Esophagus muscularis mucosa (tissue), 4 donors: ENCODE data around the gene GRAMD2B. TPM values are rescaled to one million over a fixed set of nuclear protein-coding genes. Genes with fewer than 3 reads are reported as not detected.

ENCODE experiments used
- DNase-seq: peaks from one replicate; pipeline ENCODE4 v3.0.0-alpha.2; 2017; ENCODE audit errors: extremely low spot score
- H3K27ac ChIP-seq, 4 donors: fragments of 200-600 bp; sonication (generic); replicated peaks in 1 of 4; 1 replicate in 3 of 4; 2 replicates in 1 of 4; pipeline ENCODE4 v1.5.1; 2016 to 2019; ENCODE audit warnings: mild to moderate bottlenecking in 1 of 4
- H3K27me3 ChIP-seq, 4 donors: fragments of 200-600 bp; sonication (generic); one replicate each; pipeline versions ENCODE4 v1.5.1 to v1.6.0; 2016 to 2019
- H3K36me3 ChIP-seq, 4 donors: fragments of 200-600 bp; sonication (generic); one replicate each; pipeline ENCODE4 v1.5.1; 2016 to 2019
- H3K4me1 ChIP-seq, 4 donors: fragments of 200-600 bp; sonication (generic); one replicate each; pipeline ENCODE4 v1.5.1; 2016 to 2019
- H3K4me3 ChIP-seq, 4 donors: fragments of 200-600 bp; sonication (generic); 1 replicate in 2 of 4; 2 replicates in 2 of 4; pipeline ENCODE4 v1.5.1; 2016 to 2019; ENCODE audit warnings: mild to moderate bottlenecking in 4 of 4, moderate library complexity in 1 of 4
- H3K9me3 ChIP-seq, 4 donors: fragments of 200-600 bp; sonication (generic); 1 replicate in 3 of 4; 2 replicates in 1 of 4; pipeline ENCODE4 v1.5.1; 2016 to 2019
- EP300 ChIP-seq: sonication (generic); formaldehyde crosslinking; IDR thresholded peaks from one replicate; pipeline ENCODE4 v1.6.1; 2017; ENCODE audit warnings: antibody characterized with exemption
- POLR2A ChIP-seq: fragments of 450-650 bp; IDR thresholded peaks from one replicate; pipeline ENCODE4 v1.6.1; 2017; ENCODE audit warnings: antibody characterized with exemption, moderate library complexity, mild to moderate bottlenecking, low read depth
- POLR2AphosphoS5 ChIP-seq, 2 donors: sonication (generic); formaldehyde crosslinking; IDR thresholded peaks; one replicate each; pipeline ENCODE4 v1.6.1; 2017; ENCODE audit warnings: antibody characterized with exemption in 2 of 2
- WGBS: methylation state at CpG from one replicate; pipeline ENCODE4 v1.1.5; 2018; 5-methylcytosine and 5-hydroxymethylcytosine counted together
- intact Hi-C: fragments of 100-400 bp; cut with DNase I; formaldehyde crosslinking; loops from one replicate; pipeline ENCODE4 v1.15.1; 2023
- total RNA-seq, 4 donors: library from RNA; depleted of rRNA; stranded (reverse); fragments of >200 nt; gene quantifications; one replicate each; pipeline versions ENCODE4 v1.1.0 to v1.2.1, GENCODE V29; 2016
- TF ChIP-seq, protein P1 (sequence below), 3 experiments: fragments of 200-600 bp in 2 of 3; fragments of 450-650 bp in 1 of 3; sonication (generic) in 2 of 3; IDR thresholded peaks; one replicate each; pipeline ENCODE4 v1.5.1; 2017 to 2019; ENCODE audit warnings: antibody characterized with exemption in 3 of 3, mild to moderate bottlenecking in 2 of 3, moderate library complexity in 1 of 3

The GRAMD2B gene
- total RNA-seq, 4 donors from 2014 or later: 37.9 to 76.5 (median 49.4) TPM

DNA sequence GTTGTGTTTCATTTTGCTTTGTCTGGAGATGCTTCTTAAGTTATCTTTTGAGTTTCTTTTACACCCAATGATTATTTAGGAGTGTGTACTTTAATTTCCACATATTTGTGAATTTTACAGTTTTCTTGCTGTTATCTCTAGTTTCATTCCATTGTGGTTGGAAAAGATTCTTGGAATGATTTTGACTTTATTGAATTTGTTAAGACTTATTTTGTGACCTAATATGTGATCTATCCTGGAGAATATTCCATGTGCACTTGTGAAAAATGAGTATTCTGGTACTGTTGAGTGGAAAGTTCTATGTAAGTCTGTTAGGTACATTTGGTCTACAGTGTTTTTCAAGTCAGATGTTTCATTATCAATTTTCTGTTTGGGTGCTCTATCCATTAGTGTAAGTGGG lies 24.4 kb upstream of the GRAMD2B start:
- intact Hi-C loops: no loop called here
- no peak for DNase-seq
- TF ChIP-seq, protein P1, sequence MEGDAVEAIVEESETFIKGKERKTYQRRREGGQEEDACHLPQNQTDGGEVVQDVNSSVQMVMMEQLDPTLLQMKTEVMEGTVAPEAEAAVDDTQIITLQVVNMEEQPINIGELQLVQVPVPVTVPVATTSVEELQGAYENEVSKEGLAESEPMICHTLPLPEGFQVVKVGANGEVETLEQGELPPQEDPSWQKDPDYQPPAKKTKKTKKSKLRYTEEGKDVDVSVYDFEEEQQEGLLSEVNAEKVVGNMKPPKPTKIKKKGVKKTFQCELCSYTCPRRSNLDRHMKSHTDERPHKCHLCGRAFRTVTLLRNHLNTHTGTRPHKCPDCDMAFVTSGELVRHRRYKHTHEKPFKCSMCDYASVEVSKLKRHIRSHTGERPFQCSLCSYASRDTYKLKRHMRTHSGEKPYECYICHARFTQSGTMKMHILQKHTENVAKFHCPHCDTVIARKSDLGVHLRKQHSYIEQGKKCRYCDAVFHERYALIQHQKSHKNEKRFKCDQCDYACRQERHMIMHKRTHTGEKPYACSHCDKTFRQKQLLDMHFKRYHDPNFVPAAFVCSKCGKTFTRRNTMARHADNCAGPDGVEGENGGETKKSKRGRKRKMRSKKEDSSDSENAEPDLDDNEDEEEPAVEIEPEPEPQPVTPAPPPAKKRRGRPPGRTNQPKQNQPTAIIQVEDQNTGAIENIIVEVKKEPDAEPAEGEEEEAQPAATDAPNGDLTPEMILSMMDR (IDR thresholded peaks at IDR 0.05): no peak
- TF ChIP-seq EP300: no peak
- no peak for TF ChIP-seq POLR2AphosphoS5 (IDR thresholded peaks at IDR 0.05)
- no peak for TF ChIP-seq POLR2A
- Histone ChIP-seq H3K4me1 (peaks cover 0 to 31% (median 19%) of the 10 kb centered on the region in 4 donors), H3K27ac (no peak overlapping the region), H3K9me3 (peaks cover 0 to 17% (median 7%) of the 10 kb centered on the region in 4 donors), H3K4me3 (no peak overlapping the region), H3K27me3 (no peaks in the 10 kb centered on the region), H3K36me3 (no peaks in the 10 kb centered on the region)

DNA sequence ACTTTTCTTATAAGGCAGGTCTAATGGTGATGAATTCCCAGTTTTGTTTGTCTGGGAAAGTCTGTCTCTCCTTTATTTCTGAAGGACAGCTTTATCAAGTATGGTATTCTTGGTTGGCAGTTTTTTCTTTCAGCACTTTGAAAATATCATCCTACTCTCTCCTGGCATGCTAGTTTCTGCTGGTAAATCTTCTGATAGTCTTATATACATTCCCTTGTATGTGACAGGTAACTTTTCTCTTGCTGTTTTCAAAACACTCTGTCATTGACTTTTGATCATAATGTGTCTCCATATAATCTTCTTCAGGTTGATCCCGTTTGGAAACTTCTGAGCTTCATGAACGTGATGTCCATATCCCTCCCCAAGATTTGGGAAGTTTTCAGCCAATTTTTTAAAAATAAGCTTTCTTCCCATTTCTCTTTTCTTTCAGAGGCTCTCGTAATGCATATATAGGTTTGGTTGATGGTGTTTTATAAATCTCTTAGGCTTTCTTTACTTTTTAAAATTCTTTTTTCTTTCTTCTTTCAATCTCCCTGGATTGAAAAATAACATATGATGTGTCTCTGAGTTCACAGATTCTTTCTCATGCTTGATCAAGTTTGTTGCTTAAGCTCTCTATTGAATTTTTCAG lies 22.5 kb upstream of the GRAMD2B start:
- TF ChIP-seq POLR2A (no peak), EP300 (no peak)
- TF ChIP-seq, protein P1 (IDR thresholded peaks at IDR 0.05): no peak
- no peaks in the 10 kb centered on the region for H3K36me3 ChIP-seq
- WGBS: 96% methylated on average over 3 of the region's 3 CpGs
- no peak overlapping the region for H3K4me3 ChIP-seq
- H3K27me3 ChIP-seq: no peaks in the 10 kb centered on the region
- no peak overlapping the region for H3K27ac ChIP-seq
- no peak for DNase-seq
- H3K9me3 ChIP-seq: peaks cover 0 to 17% (median 7%) of the 10 kb centered on the region in 4 donors
- intact Hi-C loops: no loop called here
- H3K4me1 ChIP-seq: peaks cover 0 to 35% (median 28%) of the 10 kb centered on the region in 4 donors

DNA sequence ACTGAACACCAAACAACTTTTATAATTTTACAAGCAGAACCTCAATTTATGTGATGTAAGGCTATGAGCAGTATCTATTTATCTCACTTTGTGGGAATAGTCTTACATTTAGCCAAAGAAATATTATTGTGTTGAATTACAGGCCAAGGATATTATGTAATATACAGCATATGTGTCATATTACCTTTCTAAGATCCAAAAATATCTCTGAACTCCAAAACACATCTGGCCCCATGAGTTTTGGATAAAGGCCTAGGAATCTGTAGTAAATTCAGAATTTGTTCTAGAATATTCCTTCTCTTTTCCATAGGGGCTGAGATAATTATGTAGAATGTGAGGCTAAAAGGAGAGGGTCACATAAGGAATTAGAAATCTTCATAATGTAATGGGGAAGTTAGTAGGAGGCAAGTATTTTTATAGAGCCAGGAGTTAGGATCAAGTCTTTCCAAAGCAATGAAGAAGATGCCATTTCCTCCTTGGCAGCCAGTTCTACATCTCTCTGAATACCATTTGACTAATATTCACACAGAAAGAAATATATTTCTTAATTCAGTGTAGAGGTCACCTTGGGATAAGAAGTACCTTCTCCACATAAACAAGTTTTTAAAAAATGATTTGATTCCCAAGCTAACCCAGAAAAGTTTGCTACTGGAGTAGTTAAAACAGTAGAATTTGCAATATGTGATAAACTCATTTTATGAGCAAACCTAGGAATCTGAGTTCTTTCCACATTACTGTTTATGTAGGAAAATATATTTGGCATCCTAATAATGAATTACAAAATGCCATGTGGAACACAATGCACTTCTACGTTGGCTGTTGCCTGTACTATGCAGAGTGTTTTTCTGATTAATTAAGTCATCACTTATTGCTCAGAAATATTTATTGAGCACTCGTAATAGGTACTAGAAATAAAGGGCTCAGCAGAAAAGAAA lies 20.3 kb upstream of the GRAMD2B start:
- Histone ChIP-seq H3K27ac (peak overlapping the region; percentile 8 to 67 (median 58)), H3K27me3 (no peaks in the 10 kb centered on the region), H3K4me1 (peaks cover 0 to 47% (median 40%) of the 10 kb centered on the region in 4 donors), H3K36me3 (no peaks in the 10 kb centered on the region), H3K9me3 (peaks cover 0 to 17% (median 7%) of the 10 kb centered on the region in 4 donors), H3K4me3 (no peak overlapping the region)
- no peak for DNase-seq
- TF ChIP-seq POLR2AphosphoS5 (IDR thresholded peaks at IDR 0.05) (no peak), POLR2A (peak; percentile 14)
- intact Hi-C loops: no loop called here
- WGBS: 34% methylated on average over 2 of the region's 2 CpGs

DNA sequence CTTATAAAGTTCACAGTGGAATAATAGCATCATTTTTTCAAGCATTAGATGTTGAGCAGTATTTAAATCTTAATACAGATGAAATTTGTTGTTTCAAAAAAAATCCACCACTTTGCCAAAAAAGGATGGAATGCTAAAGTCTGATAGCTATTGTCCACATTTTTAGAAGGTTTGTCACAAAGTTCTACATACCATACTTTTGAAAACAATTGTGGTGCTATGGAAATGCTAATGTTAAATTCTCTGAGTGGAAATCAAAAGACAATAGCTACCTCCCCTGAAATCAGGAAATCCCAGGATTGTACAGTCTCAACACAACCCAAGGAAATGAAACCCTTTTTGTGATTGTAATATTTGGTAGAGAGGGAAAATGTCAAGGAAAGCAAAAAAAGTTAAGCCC lies 19.3 kb upstream of the GRAMD2B start:
- intact Hi-C loops: no loop called here
- Histone ChIP-seq H3K27ac (peak overlapping the region in 3 of 4 donors; percentile 9 to 67 (median 56)), H3K4me3 (no peak overlapping the region), H3K27me3 (no peaks in the 10 kb centered on the region), H3K9me3 (peaks cover 0 to 17% (median 7%) of the 10 kb centered on the region in 4 donors), H3K36me3 (no peaks in the 10 kb centered on the region), H3K4me1 (peaks cover 0 to 47% (median 40%) of the 10 kb centered on the region in 4 donors)
- no peak for DNase-seq
- TF ChIP-seq, protein P1 (IDR thresholded peaks at IDR 0.05): no peak
- TF ChIP-seq EP300 (no peak), POLR2AphosphoS5 (IDR thresholded peaks at IDR 0.05) (no peak), POLR2A (no peak)

DNA sequence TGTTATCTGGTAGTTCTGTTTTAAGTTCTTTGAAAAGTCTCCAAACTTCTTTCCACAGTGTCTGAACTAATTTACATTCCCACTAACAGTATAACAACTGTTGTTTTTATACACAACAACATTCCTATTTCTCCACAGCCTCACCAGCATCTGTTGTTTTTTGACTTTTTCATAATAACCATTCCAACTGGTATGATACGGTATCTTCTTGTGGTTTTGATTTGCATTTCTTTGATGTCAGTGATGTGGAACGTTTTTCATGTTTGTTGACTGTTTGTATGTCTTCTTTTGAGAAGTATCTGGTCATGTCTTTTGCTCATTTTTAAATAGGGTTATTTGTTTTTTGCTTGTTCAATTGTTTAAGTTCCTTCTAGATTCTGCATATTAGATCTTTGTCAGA lies 12.6 kb upstream of the GRAMD2B start:
- Histone ChIP-seq H3K27me3 (no peaks in the 10 kb centered on the region), H3K4me3 (no peak overlapping the region), H3K27ac (no peak overlapping the region), H3K9me3 (no peaks in the 10 kb centered on the region), H3K36me3 (no peaks in the 10 kb centered on the region), H3K4me1 (peaks cover 11 to 35% (median 32%) of the 10 kb centered on the region in 4 donors)
- TF ChIP-seq EP300: no peak
- no peak for TF ChIP-seq POLR2AphosphoS5 (IDR thresholded peaks at IDR 0.05)
- TF ChIP-seq, protein P1 (IDR thresholded peaks at IDR 0.05): no peak
- no peak for TF ChIP-seq POLR2A
- intact Hi-C loops: no loop called here
- WGBS: 71% methylated on average over 2 of the region's 2 CpGs
- no peak for DNase-seq
